Measurements from ENCODE around the gene FAM83G. TPM values are rescaled to one million over a fixed set of nuclear protein-coding genes. Genes with fewer than 3 reads are reported as not detected.

FAM83G gene
- total RNA-seq, 3 donors from 2014 or later: 1.8 to 11.0 (median 7.2) TPM

DNA sequence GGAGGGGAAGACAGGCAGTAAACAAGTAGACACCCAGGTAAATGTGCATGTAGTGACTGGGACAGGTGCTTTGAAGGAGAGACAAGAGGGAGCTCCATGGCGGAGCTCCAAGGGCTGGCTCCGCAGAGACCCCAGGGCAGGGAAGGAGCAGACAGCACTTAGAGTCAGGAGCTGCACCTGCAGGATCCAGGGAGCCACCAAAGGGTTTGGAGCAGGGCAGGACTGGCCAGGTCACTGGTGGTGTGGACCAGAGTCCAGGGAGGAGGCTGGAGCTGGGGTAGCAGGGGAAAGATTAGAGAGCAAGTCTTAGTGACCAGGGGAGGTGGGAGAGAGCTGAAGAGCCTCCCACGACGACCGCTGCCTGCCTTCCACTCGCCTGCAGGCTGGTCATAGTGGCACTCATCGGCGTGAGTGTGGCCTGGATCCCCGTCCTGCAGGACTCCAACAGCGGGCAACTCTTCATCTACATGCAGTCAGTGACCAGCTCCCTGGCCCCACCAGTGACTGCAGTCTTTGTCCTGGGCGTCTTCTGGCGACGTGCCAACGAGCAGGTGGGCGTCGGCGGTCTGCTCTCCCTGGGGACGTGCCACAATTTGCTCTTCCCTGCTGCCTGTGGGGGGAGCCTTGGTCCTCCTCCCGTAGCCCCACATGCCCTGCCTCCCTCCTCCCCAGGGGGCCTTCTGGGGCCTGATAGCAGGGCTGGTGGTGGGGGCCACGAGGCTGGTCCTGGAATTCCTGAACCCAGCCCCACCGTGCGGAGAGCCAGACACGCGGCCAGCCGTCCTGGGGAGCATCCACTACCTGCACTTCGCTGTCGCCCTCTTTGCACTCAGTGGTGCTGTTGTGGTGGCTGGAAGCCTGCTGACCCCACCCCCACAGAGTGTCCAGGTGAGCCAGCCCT is 14.7 kb upstream of the FAM83G start:
- no peaks in the 10 kb centered on the region for H3K36me3 ChIP-seq
- no peak for DNase-seq (ENCODE audit: low spot score in 2 of 2)
- H3K4me3 ChIP-seq: no peak overlapping the region
- TF ChIP-seq POLR2AphosphoS5 (IDR thresholded peaks at IDR 0.05) (no peak), POLR2A (IDR thresholded peaks at IDR 0.05) (no peak)
- TF ChIP-seq, protein P1, sequence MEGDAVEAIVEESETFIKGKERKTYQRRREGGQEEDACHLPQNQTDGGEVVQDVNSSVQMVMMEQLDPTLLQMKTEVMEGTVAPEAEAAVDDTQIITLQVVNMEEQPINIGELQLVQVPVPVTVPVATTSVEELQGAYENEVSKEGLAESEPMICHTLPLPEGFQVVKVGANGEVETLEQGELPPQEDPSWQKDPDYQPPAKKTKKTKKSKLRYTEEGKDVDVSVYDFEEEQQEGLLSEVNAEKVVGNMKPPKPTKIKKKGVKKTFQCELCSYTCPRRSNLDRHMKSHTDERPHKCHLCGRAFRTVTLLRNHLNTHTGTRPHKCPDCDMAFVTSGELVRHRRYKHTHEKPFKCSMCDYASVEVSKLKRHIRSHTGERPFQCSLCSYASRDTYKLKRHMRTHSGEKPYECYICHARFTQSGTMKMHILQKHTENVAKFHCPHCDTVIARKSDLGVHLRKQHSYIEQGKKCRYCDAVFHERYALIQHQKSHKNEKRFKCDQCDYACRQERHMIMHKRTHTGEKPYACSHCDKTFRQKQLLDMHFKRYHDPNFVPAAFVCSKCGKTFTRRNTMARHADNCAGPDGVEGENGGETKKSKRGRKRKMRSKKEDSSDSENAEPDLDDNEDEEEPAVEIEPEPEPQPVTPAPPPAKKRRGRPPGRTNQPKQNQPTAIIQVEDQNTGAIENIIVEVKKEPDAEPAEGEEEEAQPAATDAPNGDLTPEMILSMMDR (IDR thresholded peaks at IDR 0.05): no peak
- no peak overlapping the region for H3K27ac ChIP-seq
- no peaks in the 10 kb centered on the region for H3K4me1 ChIP-seq
- intact Hi-C loops (cut with DNase I; ENCODE audit: low total_unique reads): no loop called here
- H3K27me3 ChIP-seq: no peaks in the 10 kb centered on the region
- H3K9me3 ChIP-seq: no peaks in the 10 kb centered on the region

DNA sequence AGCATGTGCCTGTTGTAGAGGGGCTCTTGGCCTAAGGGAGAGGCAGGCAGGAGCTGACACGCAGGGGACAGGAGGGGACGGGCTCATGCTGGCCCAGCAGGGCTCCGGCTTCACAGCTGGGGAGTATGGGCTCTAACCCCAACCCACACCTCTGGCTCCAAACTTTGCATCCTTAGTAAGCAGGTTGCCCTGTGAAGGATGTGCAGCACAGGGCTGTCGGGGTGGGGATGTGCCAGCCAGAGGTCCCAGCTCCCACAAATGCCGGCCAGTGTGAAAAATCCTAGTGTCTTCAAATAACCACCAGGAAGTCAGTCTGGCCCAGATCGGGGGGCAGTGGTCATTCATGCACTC is 14.0 kb upstream of the FAM83G start:
- H3K27ac ChIP-seq: no peak overlapping the region
- H3K27me3 ChIP-seq: no peaks in the 10 kb centered on the region
- no peaks in the 10 kb centered on the region for H3K36me3 ChIP-seq
- H3K4me3 ChIP-seq: no peak overlapping the region
- no peak for DNase-seq (ENCODE audit: low spot score in 2 of 2)
- H3K9me3 ChIP-seq: no peaks in the 10 kb centered on the region
- TF ChIP-seq, protein P1 (IDR thresholded peaks at IDR 0.05): no peak
- TF ChIP-seq POLR2AphosphoS5 (IDR thresholded peaks at IDR 0.05) (no peak), POLR2A (IDR thresholded peaks at IDR 0.05) (no peak)
- intact Hi-C loops (cut with DNase I; ENCODE audit: low total_unique reads): no loop called here
- H3K4me1 ChIP-seq: no peaks in the 10 kb centered on the region

DNA sequence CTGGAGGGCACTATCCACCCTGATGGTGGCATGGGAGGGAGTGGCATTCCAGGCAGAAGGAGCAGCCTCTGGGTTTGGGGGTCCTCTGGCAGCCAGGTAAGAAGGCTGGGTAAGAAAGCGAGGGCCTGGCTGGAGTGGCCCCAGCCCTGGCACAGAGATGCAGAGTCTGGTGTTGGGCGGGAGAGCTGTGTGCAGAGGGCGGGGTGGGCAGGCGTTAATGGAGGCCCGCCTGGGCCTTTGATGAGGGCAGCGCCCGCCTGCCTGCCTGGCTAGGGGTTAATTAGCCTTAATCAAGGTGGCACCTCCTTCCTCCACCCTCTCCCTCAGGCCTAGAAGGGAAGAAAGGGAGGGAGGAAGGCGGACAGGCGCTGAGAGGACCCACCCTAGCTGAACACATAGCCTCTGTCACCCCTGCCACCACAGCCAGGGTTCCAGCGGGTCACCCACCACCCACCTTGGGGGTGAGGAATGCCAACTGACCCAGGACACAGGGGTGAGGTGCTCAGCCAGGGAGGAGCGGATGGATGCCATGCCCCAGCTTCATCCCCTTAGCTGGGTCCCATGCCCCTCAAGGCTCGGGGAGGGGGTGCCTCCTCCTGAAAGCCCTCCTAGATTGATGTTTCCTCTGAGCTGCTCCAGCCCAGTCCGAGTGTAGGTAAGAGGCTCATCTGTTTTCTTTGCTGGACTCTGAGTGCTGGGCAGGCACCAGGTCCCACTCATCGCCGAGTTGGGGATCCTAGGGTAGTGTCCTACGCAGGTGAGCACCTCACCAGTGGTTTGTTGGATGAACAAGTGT is 13.4 kb upstream of the FAM83G start:
- Histone ChIP-seq H3K4me1 (no peaks in the 10 kb centered on the region), H3K4me3 (no peak overlapping the region), H3K36me3 (no peaks in the 10 kb centered on the region), H3K27ac (no peak overlapping the region), H3K27me3 (no peaks in the 10 kb centered on the region), H3K9me3 (no peaks in the 10 kb centered on the region)
- TF ChIP-seq POLR2A (IDR thresholded peaks at IDR 0.05): no peak
- TF ChIP-seq, protein P1 (IDR thresholded peaks at IDR 0.05): no peak
- TF ChIP-seq POLR2AphosphoS5 (IDR thresholded peaks at IDR 0.05): no peak
- intact Hi-C loops (cut with DNase I; ENCODE audit: low total_unique reads): no loop called here
- DNase-seq (ENCODE audit: low spot score in 2 of 2): no peak

DNA sequence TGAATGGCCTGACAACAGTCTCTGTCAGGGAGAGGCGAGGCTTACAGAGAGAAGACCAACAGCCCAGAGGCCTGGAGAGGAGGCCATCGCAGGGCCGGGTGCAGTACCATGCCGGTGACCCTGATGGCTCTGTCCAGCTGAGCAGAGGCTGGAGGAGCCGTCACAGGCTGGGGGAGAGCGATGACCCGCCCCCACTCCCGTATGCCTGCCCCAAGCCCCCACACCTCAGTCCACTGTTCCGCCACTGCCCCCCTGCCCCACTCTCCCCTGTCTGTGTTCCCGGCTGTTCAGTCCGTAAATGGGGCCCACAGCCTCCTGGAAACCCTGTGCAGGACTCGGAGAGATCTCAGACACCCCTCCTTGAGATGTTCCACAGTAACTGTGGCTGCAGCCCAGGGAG is 12.8 kb upstream of the FAM83G start:
- no peak for DNase-seq (ENCODE audit: low spot score in 2 of 2)
- H3K9me3 ChIP-seq: no peaks in the 10 kb centered on the region
- H3K4me3 ChIP-seq: no peak overlapping the region
- TF ChIP-seq POLR2AphosphoS5 (IDR thresholded peaks at IDR 0.05) (no peak), POLR2A (IDR thresholded peaks at IDR 0.05) (no peak)
- TF ChIP-seq, protein P1 (IDR thresholded peaks at IDR 0.05): no peak
- no peaks in the 10 kb centered on the region for H3K36me3 ChIP-seq
- H3K27ac ChIP-seq: no peak overlapping the region
- H3K4me1 ChIP-seq: no peaks in the 10 kb centered on the region
- H3K27me3 ChIP-seq: no peaks in the 10 kb centered on the region
- intact Hi-C loops (cut with DNase I; ENCODE audit: low total_unique reads): no loop called here

DNA sequence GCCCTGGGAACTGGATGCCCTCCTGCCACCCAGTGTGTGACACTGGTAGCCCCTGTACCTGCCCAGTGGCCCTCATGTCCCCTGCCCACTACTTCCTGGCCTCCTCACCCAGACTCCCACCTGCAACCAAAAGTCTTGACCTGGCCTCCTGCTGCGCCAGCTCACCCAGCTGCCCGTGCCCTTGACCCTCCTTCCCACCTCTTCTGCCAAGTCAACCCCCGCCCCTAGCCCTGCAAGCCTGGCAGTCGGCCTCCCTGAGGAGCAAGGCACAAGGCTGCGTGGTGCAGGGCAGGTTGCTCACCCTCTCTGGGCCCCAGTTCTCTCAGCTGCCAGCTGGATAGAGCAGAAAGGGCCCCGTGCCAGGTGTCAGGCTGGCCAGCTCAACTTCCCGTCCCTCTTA is 12.3 kb upstream of the FAM83G start:
- intact Hi-C loops (cut with DNase I; ENCODE audit: low total_unique reads): no loop called here

More for the DNA sequence above, 12.3 kb upstream of the FAM83G start:
- H3K4me1 ChIP-seq: no peaks in the 10 kb centered on the region
- no peak for DNase-seq (ENCODE audit: low spot score in 2 of 2)
- no peak overlapping the region for H3K27ac ChIP-seq
- H3K36me3 ChIP-seq: no peaks in the 10 kb centered on the region
- H3K4me3 ChIP-seq: no peak overlapping the region
- TF ChIP-seq, protein P1 (IDR thresholded peaks at IDR 0.05): no peak
- TF ChIP-seq POLR2AphosphoS5 (IDR thresholded peaks at IDR 0.05): no peak
- no peak for TF ChIP-seq POLR2A (IDR thresholded peaks at IDR 0.05)
- no peaks in the 10 kb centered on the region for H3K27me3 ChIP-seq
- no peaks in the 10 kb centered on the region for H3K9me3 ChIP-seq
